Neural progenitor cell (in vitro differentiated cells): ENCODE measurements around the gene SLC19A2. TPM values are rescaled to one million over a fixed set of nuclear protein-coding genes. Genes with fewer than 3 reads are reported as not detected.

Experiments
- DNase-seq: peaks from one replicate; pipeline ENCODE4 v3.0.0-alpha.2; 2016; ENCODE audit warnings: low spot score
- H2AFZ ChIP-seq: fragments of 200-600 bp; sonication (generic); replicated peaks from 2 replicates; pipeline ENCODE4 v1.6.1; 2016; ENCODE audit warnings: antibody characterized with exemption
- H3F3A ChIP-seq: fragments of 200-600 bp; sonication (generic); 2 replicates; pipeline ENCODE4 v1.6.1; 2016; ENCODE audit warnings: antibody characterized with exemption, low read depth
- H3K27ac ChIP-seq: fragments of 200-600 bp; sonication (generic); 2 replicates; pipeline ENCODE4 v1.5.1; 2016; ENCODE audit warnings: mild to moderate bottlenecking
- H3K27me3 ChIP-seq: fragments of 200-600 bp; sonication (generic); 2 replicates; pipeline ENCODE4 v1.6.1; 2016; ENCODE audit warnings: mild to moderate bottlenecking, moderate library complexity
- H3K36me3 ChIP-seq: fragments of 200-600 bp; sonication (generic); 2 replicates; pipeline ENCODE4 v1.5.1; 2016
- H3K4me1 ChIP-seq: fragments of 200-600 bp; sonication (generic); 2 replicates; pipeline ENCODE4 v1.6.1; 2016; ENCODE audit warnings: mixed run types
- H3K4me2 ChIP-seq: fragments of 200-600 bp; sonication (generic); 2 replicates; pipeline ENCODE4 v1.6.1; 2016
- H3K4me3 ChIP-seq: fragments of 200-600 bp; sonication (generic); 2 replicates; pipeline ENCODE4 v1.5.1; 2016
- H3K79me2 ChIP-seq: fragments of 200-600 bp; sonication (generic); 2 replicates; pipeline ENCODE4 v1.6.1; 2016; ENCODE audit warnings: low read depth
- H3K9ac ChIP-seq: fragments of 200-600 bp; sonication (generic); 2 replicates; pipeline ENCODE4 v1.6.1; 2016
- H3K9me3 ChIP-seq: fragments of 200-600 bp; sonication (generic); 2 replicates; pipeline ENCODE4 v1.5.1; 2016; ENCODE audit warnings: low read depth
- H4K20me1 ChIP-seq: fragments of 200-600 bp; sonication (generic); 2 replicates; pipeline ENCODE4 v1.6.1; 2016; ENCODE audit warnings: low read depth
- H3K27ac Mint-ChIP-seq: 3 replicates; pipeline ENCODE4 v1.8.0; 2021; ENCODE audit warnings: mixed read lengths
- H3K27me3 Mint-ChIP-seq: 2 replicates; pipeline ENCODE4 v1.8.0; 2022; ENCODE audit warnings: low read depth, mild to moderate bottlenecking, inconsistent platforms, moderate library complexity, mixed read lengths; ENCODE audit not compliant: insufficient read depth
- H3K36me3 Mint-ChIP-seq: 3 replicates; pipeline ENCODE4 v1.8.0; 2021; ENCODE audit warnings: mixed read lengths
- H3K4me1 Mint-ChIP-seq: 3 replicates; pipeline ENCODE4 v1.8.0; 2021; ENCODE audit warnings: mixed read lengths
- H3K4me3 Mint-ChIP-seq: 3 replicates; pipeline ENCODE4 v1.8.0; 2021; ENCODE audit warnings: mild to moderate bottlenecking, moderate library complexity, mixed read lengths
- H3K9me3 Mint-ChIP-seq: 3 replicates; pipeline ENCODE4 v1.8.0; 2020; ENCODE audit warnings: mixed read lengths
- CTCF ChIP-seq: fragments of 200-600 bp; sonication (generic); IDR thresholded peaks from 2 replicates; pipeline ENCODE4 v1.5.1; 2017; ENCODE audit warnings: antibody characterized with exemption, mild to moderate bottlenecking
- EZH2 ChIP-seq: fragments of 200-600 bp; sonication (generic); IDR thresholded peaks from 2 replicates; pipeline ENCODE4 v1.6.1; 2017; ENCODE audit warnings: antibody characterized with exemption, mild to moderate bottlenecking, moderate library complexity
- EZH2phosphoT487 ChIP-seq: fragments of 200-600 bp; sonication (generic); IDR thresholded peaks from 2 replicates; pipeline ENCODE4 v1.6.1; 2017; ENCODE audit warnings: antibody characterized with exemption
- total RNA-seq: library from RNA; depleted of rRNA; stranded (reverse); fragments of >200 nt; gene quantifications from 2 replicates; pipeline ENCODE4 v1.2.3, GENCODE V29; 2015; ENCODE audit warnings: low replicate concordance

SLC19A2 gene
- total RNA-seq, 1 donor from 2014 or later, result 35.4 TPM

GRCh38 chr1:169497317-169497716 is 11.6 kb upstream of the SLC19A2 start:
- Histone ChIP-seq H3K27me3 (no peaks in the 10 kb centered on the region), H3K9ac (no peak overlapping the region), H4K20me1 (no peaks in the 10 kb centered on the region), H3K4me3 (no peak overlapping the region), H3K79me2 (no peaks in the 10 kb centered on the region), H3K9me3 (no peaks in the 10 kb centered on the region), H3K36me3 (no peaks in the 10 kb centered on the region), H3F3A (no peaks in the 10 kb centered on the region), H3K27ac (no peak overlapping the region), H3K4me1 (no peaks in the 10 kb centered on the region), H3K4me2 (no peak overlapping the region), H2AFZ (no peak overlapping the region)
- TF ChIP-seq EZH2phosphoT487 (no peak), CTCF (no peak), EZH2 (no peak)
- Mint-ChIP-seq H3K9me3 (no peaks in the 10 kb centered on the region), H3K27me3 (no peaks in the 10 kb centered on the region), H3K4me3 (no peak overlapping the region), H3K4me1 (no peaks in the 10 kb centered on the region), H3K36me3 (no peaks in the 10 kb centered on the region), H3K27ac (no peak overlapping the region)
- no peak for DNase-seq

GRCh38 chr1:169495916-169496315 is 10.2 kb upstream of the SLC19A2 start:
- no peak overlapping the region for H3K9ac ChIP-seq
- H3K9me3 ChIP-seq, result no peaks in the 10 kb centered on the region
- H3K27ac ChIP-seq, result no peak overlapping the region
- H3K4me1 Mint-ChIP-seq, result no peaks in the 10 kb centered on the region
- no peak overlapping the region for H3K27ac Mint-ChIP-seq
- no peaks in the 10 kb centered on the region for H3K36me3 Mint-ChIP-seq
- H3K79me2 ChIP-seq, result no peaks in the 10 kb centered on the region
- no peaks in the 10 kb centered on the region for H3K9me3 Mint-ChIP-seq
- no peaks in the 10 kb centered on the region for H3K27me3 ChIP-seq
- no peaks in the 10 kb centered on the region for H3F3A ChIP-seq
- H3K4me2 ChIP-seq, result no peak overlapping the region
- H3K4me1 ChIP-seq, result no peaks in the 10 kb centered on the region
- no peaks in the 10 kb centered on the region for H3K36me3 ChIP-seq
- DNase-seq, result no peak
- no peak overlapping the region for H2AFZ ChIP-seq
- no peak overlapping the region for H3K4me3 ChIP-seq
- H4K20me1 ChIP-seq, result no peaks in the 10 kb centered on the region
- no peak for TF ChIP-seq EZH2phosphoT487
- no peak for TF ChIP-seq CTCF
- no peak for TF ChIP-seq EZH2
- no peaks in the 10 kb centered on the region for H3K27me3 Mint-ChIP-seq
- H3K4me3 Mint-ChIP-seq, result no peak overlapping the region

- DNase-seq, result no peak
Observed at GRCh38 chr1:169495046-169495775, 9.5 kb upstream of the SLC19A2 start.

More at GRCh38 chr1:169495046-169495775, 9.5 kb upstream of the SLC19A2 start:
- H3F3A ChIP-seq, result no peaks in the 10 kb centered on the region
- H2AFZ ChIP-seq, result no peak overlapping the region
- no peak overlapping the region for H3K4me2 ChIP-seq
- Mint-ChIP-seq H3K4me3 (no peak overlapping the region), H3K36me3 (no peaks in the 10 kb centered on the region), H3K4me1 (no peaks in the 10 kb centered on the region), H3K27ac (no peak overlapping the region), H3K9me3 (no peaks in the 10 kb centered on the region), H3K27me3 (no peaks in the 10 kb centered on the region)
- no peaks in the 10 kb centered on the region for H3K27me3 ChIP-seq
- TF ChIP-seq CTCF (no peak), EZH2 (no peak)
- no peaks in the 10 kb centered on the region for H3K36me3 ChIP-seq
- H3K4me3 ChIP-seq, result no peak overlapping the region
- no peaks in the 10 kb centered on the region for H4K20me1 ChIP-seq
- no peak overlapping the region for H3K27ac ChIP-seq
- H3K79me2 ChIP-seq, result no peaks in the 10 kb centered on the region
- no peaks in the 10 kb centered on the region for H3K9me3 ChIP-seq
- H3K4me1 ChIP-seq, result no peaks in the 10 kb centered on the region
- H3K9ac ChIP-seq, result no peak overlapping the region
